ENCODE data around the gene WDR59.

GRCh38 chr16:75032655-75033054 is 47.7 kb upstream of the WDR59 start:
- TF ChIP-seq CTCF (IDR thresholded peaks at IDR 0.05) (no peak), EZH2 (IDR thresholded peaks at IDR 0.05; ENCODE audit: borderline replicate concordance, insufficient read depth, low read depth, low read length, poor library complexity, severe bottlenecking) (no peak)
